GM19455 (cell line): ENCODE data around the gene LLGL2.

Experiments
- ATAC-seq: cut with Tn5 transposase; IDR thresholded peaks from one replicate; pipeline ENCODE4 v1.9.1; 2021; ENCODE audit not compliant: unreplicated experiment

LLGL2 gene

DNA sequence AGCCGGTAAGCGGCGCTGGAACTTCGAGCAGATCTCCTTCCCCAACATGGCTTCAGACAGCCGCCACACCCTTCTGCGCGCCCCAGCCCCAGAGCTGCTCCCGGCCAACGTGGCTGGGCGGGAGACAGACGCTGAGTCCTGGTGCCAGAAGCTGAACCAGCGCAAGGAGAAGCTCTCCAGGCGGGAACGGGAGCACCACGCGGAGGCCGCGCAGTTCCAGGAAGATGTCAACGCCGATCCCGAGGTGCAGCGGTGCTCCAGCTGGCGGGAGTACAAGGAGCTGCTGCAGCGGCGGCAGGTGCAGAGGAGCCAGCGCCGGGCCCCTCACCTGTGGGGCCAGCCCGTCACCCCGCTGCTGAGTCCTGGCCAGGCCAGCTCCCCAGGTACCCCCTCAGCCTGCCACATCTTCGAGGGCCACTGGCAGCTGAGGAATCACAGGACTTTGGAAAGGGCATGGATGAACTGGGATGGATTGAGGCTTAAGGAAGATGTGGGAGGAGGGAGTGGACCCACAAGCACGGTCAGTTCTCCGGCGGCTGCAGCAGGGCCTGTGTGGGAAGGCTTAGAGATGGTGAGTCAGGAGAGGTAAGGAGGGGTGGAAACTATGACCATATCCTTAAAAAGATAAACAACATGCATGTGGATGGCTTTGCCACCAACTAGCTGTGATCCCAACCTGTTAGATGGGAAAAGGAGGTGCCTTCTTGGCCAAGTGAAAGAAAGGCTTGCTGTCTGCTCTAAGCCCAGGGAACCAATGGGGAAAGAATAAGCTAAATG is 3.4 kb upstream of the LLGL2 start:
- ATAC-seq = no peak

DNA sequence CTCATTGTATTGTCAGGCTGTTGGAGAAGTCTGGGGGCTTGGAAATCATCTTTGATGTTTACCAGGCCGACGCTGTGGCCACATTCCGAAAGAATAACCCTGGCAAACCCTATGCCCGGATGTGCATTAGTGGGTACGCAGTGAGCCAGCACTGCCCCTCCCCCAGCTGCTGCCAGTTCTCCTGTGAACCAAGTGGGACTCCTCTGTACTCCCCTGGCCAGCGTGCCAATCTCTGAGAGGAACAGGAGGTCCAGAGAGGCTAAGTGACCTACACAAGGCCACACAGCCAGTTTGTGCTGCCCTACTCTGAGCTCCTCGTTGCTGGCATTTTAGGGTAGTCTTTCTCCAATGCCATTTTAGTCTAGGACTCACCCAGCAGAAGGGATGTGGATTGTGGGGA is 1.9 kb upstream of the LLGL2 start:
- ATAC-seq = no peak

DNA sequence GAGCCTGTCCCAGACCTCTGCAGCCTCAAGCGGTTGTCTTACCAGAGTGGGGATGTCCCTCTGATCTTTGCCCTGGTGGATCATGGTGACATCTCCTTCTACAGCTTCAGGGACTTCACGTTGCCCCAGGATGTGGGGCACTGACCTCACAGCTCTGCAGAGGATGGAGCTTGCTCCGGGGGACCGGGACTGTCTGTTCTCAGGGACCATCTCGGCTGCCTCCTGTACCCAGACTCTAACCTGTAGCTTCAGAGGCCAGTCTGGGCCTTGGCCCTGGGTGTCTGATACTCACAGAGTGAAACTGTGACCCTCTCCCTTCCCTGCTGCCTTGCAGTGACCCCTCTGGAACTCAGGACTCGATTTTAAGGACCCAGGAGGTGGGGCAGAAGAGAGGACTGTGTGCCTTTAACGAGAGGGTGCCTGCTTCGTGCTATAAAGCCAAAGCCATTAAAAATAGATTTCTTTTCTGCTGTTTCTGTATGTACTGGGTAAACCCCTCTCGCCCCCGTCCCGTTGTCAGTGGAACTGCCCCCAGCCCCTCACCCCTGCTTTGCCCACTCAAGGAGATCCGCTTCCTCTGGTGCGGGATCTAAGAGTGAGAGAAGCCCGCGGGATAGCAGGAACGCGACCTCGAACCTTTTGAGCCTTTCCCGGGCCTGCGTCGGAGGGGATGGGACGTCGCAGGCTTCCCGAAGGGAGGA is 1.1 kb upstream of the LLGL2 start:
- ATAC-seq = no peak

DNA sequence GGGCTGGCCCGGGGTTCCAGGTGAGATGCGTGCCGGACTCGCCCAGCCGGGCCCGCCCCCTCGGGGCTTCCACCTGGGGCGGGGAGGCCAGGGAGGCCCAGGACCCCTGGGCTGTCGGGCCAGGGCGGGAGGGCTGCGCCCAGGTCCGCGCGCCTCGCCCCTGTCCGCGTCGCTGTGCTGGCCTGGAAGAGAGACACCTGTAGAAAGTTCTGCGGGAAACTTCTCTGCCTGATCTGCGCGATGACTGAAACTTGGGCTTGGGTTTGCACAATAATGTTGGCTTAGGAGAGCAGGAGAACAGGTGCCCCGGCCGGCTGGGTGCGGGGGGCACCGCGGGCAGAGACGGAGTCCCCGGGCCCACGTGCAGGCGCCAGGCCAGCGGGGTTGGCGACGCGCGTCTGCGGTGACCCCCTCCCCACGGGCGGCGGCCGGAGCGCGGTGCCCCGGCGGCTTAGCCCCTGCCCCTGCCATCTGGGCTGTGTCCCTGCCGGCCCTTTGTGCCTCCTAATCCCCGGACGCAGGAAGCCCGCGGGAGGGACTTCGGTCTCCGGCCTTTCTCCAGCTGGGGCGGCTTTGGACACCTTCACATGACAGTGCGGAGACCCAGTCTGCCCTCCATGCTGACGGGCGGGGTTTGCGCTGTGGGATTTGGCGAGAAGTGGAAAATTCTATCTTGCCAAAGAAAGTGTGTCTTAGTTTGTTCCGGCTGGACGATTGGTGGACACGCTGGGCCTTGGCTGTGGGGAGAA is 483 bp downstream of the LLGL2 start:
- peak; percentile 17 for ATAC-seq

DNA sequence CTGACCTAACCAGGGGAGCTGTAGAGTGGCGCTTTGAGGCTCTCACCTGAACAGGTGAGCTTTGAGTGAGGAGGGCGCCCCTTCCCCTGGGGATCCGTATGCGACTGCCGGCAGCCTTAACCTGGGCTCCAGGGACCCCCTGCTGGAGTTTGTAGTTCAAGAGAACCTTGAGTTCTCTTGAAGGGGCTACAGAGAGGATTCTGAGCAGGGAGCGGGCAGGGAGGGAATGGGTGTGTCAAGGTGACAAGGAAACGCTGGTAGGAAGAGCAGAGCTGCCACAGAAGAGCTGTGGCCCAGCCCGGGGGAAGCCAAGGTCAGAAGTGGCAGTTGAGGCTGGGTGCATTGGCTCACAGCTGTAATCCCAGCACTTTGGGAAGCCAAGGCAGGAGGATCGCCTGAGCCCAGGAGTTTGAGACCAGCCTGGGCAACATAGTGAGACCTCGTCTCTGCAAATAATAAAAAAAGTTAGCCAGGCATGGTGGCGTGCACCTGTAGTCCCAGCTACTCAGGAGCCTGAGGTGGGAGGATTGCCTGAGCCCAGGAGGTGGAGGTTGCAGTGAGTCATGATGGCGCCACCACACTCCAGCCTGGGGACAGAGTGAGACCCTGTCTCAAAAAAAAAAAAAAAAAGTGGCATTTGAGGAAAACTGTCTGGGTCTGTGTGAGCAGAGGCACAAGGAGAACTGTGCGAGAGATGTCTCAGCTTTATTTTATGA is 1.2 kb downstream of the LLGL2 start:
- ATAC-seq = no peak

DNA sequence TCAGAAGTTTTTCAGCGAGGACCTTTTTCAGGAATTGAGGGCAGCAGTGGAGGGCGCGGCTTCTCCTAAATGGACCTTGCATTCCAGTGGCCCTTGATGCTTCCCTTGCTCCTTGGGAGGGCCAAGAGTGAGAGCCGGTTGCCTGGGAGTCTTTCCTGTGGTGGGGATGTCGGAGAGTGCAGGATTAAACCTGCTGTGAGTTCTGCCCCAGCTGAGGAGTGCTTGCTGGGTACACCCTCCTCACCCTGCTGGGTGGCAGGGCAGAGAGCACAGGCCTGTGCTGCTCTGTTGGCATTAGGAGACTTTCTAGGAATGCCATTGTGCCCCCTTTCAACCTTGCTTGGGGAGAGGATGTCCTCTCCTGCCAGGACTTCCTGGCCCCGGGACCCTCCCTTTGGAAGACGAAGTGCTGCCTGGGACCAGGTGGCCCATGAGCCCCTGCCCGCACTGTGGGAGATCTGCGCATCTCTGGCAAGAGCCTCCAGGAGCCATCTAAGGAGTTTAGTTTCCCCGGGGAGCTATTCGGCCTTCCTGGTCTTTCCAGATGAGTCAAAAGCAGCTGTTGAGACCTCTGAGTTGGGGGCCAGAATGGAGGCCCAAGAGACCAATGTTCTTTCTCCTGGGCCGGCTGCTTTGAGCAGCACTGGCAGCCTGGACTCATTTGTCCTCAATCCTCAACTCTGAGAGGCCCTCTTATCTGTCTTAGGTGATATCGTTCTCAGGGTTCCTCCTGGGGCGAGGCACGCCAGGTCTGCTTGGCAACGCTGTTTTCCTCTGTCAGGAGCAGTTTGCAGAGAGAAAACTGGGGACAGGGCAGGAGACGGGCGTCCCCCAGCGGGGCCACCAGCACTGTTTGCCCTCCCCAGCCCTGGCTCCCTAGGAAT is 5.6 kb downstream of the LLGL2 start:
- ATAC-seq = no peak

DNA sequence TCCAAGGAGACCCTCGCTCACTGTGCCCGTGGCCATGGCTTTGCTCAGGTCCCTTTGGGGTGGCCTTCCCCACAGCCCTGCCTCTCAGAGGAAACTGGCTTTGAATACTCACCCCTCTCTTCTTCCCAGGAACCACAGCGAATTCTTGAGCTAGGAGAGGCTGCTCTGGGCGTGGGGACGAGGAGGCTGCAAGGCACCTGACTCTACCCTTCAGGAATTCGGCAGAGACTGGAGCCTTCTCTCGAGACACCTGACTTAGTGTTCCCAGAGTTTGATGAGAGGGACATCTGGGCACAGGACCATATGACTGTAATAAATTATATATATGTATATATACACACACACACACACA is 6.2 kb downstream of the LLGL2 start:
- ATAC-seq = no peak

DNA sequence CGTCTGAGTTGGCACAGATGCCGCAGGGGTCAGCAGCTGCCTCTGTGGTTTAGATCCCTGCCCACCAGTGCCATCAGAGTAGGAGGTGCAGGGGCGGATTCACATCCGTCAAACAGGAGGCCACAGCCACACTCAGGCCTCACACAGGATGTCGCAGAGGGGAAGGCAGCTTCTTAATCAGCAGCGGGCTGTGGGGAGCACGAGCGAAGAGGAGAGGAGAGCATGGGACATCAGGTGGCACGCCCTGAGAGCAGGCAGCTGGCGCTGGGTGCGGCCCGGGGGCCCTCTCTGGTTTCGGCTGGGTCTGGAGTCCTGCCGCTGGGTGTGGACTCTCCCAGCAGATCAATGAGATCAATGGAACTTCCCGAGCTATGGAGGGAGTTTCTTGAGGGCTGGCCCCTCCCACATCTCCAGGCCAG is 9.6 kb downstream of the LLGL2 start:
- no peak for ATAC-seq

DNA sequence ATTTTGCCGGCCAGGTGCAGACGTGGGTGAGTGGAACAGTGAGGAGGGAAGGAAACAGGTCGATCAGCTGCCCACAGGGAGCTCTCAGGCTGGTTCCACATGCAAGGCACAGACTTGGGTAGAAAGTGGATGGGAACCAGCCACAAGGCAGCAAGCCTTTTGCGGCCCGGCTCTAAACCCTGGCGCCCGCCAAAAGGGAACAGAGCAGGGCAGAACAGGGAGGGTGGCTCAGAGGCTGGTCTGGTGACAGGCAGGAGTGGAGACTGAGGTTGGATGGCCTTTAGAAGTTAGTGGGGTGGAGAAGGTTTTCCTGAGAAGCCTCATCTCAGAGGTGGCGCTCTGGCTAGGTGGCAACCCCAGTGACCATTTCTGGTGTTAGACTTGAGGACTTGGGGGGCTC is 10.4 kb downstream of the LLGL2 start:
- no peak for ATAC-seq

DNA sequence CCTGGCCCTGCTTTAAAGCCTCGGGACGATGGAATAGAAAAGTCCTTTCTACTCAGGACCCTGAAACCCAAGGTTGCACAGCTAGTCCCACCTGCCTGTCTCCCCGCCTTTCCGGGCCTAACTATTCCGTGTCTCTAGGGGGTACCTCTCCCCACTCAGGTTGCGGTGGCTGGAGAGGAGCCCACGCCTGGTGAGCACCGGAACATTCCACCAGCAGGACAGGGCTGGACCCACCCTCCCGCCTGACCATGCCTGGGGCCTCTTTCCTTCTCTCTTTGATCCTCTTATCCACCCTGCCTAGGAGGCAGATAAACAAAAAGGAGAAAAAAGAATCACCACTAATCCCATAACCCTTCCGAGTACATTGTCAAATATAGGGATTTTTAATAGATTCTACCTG is 10.9 kb downstream of the LLGL2 start:
- ATAC-seq = no peak

DNA sequence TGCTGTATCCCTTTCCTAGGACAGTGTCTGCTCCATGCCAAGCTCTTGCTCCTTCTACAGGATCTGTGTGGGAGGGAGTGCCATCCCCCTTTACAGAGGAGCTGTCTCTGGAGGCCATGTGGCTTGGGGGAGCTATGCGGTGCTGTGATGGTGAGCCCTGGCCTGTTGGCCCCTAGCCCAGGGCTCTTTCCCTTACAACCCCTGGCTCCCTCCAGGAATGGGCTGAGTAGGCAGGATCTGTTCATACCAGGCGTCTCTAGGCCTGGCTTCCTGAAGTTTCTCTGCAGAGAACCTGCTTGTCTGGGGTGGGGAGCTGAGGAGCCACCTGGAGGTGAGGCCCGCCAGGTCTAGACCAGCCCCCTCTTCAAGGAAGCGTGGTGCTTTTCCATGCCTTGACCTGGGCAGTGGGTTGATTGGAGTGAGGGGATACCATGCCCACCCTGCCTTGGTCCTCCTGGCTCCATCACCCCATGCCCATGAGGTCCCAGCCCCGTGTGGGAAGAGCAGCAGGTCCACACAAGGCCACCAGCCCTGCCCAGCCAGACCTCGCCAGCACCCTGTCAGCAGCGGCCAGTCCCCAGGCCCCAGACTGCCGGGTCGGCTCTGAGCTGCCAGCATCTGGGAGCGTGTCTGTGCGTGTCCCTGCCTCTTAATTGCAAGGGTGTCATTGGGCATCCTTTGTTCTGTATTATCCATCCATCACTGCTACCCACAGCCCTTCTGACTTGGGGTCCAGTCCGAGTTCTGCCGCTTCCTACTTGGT is 14.7 kb downstream of the LLGL2 start:
- ATAC-seq = no peak

DNA sequence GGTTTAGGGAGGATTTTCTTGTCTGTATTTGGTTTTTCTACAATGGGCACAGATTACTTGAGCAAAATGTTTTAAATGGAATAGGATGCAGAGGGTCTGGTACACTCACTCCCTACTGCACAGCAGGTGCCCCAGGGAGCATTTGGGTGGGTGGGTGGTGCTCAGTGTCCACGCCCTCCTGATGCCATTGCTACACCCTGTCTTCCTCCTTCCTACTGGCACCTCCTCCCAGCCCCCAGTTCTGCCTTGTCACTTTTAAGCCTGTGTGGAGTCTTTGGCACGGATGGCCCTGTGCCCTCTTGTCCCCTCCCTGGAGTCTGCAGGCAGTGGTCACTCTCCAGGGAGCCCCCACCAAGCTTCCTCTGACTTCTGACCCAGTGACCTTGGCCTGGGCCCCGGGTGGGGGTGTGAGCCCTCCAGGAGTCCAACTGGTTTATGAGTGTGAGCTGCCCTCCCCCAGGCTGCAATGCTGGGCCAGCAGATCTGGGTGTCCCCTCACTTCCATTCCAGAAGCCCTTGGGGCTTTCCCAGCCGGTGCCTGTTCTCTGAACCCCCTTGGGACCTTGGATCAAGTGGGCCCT is 15.5 kb downstream of the LLGL2 start:
- ATAC-seq = no peak

DNA sequence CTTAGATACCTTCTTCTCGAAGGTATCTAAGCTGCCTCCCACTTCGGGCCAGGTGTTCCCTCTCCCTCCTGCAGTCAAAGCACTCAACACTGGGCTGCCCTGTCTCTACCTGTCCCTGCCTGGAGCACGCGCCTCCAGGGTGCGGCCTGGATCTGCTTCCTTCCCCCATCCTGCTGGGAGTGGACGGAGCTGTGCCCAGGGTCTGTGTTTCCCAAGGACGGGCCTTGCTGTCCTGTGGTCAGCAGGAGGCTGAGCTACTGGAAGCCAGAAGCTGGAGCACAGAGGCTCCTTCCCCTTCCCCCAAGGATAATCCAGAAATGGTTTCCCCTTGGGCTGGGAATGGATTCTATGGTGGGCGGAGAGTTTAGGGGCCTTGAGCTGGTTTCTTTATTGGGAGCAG is 16.7 kb downstream of the LLGL2 start:
- ATAC-seq = no peak

DNA sequence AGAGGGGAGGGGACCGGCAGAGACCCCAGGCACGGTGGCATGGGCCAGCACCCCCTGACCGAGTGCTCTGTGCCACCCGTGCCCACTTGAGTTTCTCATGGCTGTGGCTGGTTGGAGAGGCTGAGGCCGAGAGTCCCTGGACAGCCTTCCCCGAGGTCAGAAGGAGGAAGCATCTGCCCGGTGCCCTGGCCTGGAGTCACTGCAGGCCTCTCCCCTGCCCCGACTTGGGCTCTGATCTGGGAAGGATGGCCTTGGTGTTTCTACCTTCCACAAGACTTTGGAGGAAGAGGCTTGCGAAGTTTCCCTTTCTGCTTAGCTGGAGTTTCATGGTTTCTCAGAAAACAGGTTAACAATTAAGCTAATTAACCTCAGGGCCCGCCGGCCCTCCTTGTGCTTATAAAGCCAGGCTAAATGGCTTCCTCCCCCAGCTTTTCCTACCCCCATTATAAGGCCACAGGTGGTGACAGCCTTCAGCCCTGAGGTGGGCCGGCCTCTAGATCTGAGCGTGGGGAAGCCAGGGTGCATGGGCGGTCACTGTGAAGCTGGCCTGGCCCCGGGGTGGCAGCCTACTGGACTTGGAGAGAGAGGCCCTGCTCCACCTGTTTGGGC is 17.3 kb downstream of the LLGL2 start:
- no peak for ATAC-seq

DNA sequence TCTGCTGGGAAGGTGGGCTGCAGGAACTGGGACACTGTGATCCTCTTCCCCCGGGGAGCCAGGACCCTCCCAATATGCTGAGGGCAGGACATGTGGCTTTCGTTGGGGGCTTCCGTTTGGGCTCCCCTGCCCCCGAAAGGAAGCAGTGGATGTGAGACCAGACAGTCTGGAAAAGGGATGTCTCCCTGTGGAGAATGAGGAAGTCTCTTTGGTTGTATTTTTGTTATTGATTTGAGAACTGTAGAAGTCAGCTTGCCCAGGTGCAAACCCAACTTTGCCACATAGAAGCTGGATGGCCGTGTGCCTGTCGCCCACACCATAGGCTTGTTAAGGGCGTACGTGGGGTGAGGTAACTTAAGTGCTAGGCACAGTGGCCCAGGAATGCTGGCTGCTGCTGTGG is 18.8 kb downstream of the LLGL2 start:
- ATAC-seq = no peak

DNA sequence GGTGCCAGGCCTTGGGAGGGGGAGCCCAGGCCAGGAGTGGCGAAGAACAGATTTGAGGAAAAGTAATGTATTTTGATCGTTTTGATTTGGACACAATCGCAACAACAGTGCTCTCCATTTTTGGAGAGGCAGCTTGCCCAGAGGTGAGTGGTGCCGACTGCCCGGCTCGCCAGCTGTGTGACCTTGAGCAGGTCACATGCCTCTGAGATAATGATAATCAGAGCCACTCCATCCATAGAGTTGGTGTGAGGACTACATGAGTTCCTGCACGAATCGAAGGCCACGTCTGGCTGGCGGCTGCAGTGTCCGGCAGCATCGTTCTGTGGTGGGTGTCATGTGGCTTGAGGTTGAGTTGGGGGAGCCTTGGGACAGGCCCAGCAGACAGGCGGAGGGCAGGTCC is 20.7 kb downstream of the LLGL2 start:
- ATAC-seq = no peak

DNA sequence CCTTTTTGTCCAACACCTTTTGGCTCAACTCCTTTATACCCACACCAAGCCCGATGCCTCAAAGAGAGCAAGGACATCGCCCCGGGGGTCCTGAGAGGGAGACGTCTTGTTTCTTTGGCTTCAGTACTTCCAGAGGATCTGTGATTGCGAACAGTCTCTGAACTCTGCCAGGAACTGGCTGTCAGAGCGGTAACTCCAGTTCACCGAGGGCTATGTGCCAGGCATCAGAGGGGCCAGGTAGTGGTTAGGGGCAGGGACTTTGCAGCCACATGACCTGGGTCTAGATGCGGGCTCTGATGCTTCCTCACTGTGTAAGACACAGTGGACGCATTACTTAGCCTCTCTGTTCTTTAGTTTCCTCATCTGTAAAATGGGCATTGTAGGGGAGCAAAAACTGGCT is 21.6 kb downstream of the LLGL2 start:
- no peak for ATAC-seq

DNA sequence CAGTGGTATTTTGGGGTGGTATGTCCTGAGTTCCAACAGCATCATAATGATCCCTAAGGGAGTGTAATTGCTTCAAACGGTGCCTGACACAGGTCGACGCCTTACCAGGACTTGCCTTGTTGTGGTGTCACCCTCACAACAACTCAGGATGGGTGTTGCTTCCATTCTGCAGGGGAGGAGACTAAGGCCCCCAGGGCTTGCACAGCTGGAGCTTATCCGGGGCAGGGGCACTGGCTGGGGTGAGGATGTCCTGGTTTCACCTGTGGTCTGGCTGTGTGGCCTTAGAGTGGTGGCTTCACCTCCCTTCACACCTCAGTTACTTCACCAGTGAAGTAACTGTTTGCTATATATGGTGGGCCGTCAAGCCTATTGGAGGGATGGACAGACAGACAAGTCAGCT is 23.3 kb downstream of the LLGL2 start:
- no peak for ATAC-seq
